ENCODE data around the gene TMEM134.

- TF ChIP-seq EZH2 (IDR thresholded peaks at IDR 0.05; ENCODE audit: insufficient read depth, low read length) (no peak), CTCF (IDR thresholded peaks at IDR 0.05; ENCODE audit: insufficient read depth, low read depth, low read length) (no peak)
Measured at GRCh38 chr11:67421430-67422031, 47.5 kb downstream of the TMEM134 start.
